GM12878 (cell line): ENCODE measurements around the gene PCDHB6. TPM values are rescaled to one million over a fixed set of nuclear protein-coding genes. Genes with fewer than 3 reads are reported as not detected.

Experiments
- ATAC-seq: fragments of 200-7000 bp; cut with Tn5 transposase; 3 replicates; pipeline ENCODE4 v1.9.1; 2020; ENCODE audit warnings: mild to moderate bottlenecking, moderate library complexity
- BruUV-seq: library from RNA; stranded (reverse); fragments of 400-500 nt; replicated peaks from 2 replicates; lab custom pipeline; 2021; lab: Mats Ljungman, UMichigan
- CTCF ChIA-PET: fragments of 300-600 bp; sonication (Branson Sonifier 250); formaldehyde crosslinking; extraction: SDS; loops from one replicate; lab custom pipeline; 2021; ENCODE audit warnings: inconsistent platforms; lab: Yijun Ruan, JAX
- POLR2A ChIA-PET: fragments of 350-600 bp; formaldehyde crosslinking; extraction: SDS; loops from one replicate; lab custom pipeline; 2021; ENCODE audit warnings: inconsistent platforms; lab: Charles Lee
- RAD21 ChIA-PET: fragments of 300-600 bp; sonication (Branson Sonifier 250); formaldehyde crosslinking; loops from one replicate; lab custom pipeline; 2023; ENCODE audit warnings: antibody characterized with exemption; ENCODE audit not compliant: unreplicated experiment; lab: Charles Lee
- SMC1A ChIA-PET: fragments of 300-600 bp; sonication (Branson Sonifier 250); formaldehyde crosslinking; loops from one replicate; lab custom pipeline; 2023; ENCODE audit not compliant: unreplicated experiment, uncharacterized antibody; lab: Charles Lee
- DNase-seq: peaks from one replicate; pipeline ENCODE4 v3.0.0-alpha.2; 2011; ENCODE audit warnings: low read depth, low spot score
- FAIRE-seq: peaks from 3 replicates; lab custom pipeline; 2011; peaks lifted over from hg19 to GRCh38; lab: Jason Lieb, UNC
- H2AFZ ChIP-seq: 2 replicates; pipeline ENCODE4 v1.6.0; 2011; ENCODE audit warnings: low read depth, low read length, control low read depth; ENCODE audit not compliant: control insufficient read depth
- H3K27ac ChIP-seq: 2 replicates; pipeline ENCODE4 v1.5.1; 2011; ENCODE audit warnings: control low read depth; ENCODE audit not compliant: control insufficient read depth, insufficient read depth
- H3K27me3 ChIP-seq, 2 experiments: replicated peaks in 1 of 2; 2 replicates each; pipeline versions ENCODE4 v1.6.0 to v1.6.1; 2011; ENCODE audit warnings: low read length in 1 of 2; ENCODE audit not compliant: control insufficient read depth in 2 of 2, insufficient read depth in 2 of 2
- H3K36me3 ChIP-seq, 2 experiments: 2 replicates each; pipeline ENCODE4 v1.5.1; 2011; ENCODE audit warnings: low read length in 1 of 2; ENCODE audit not compliant: control insufficient read depth in 2 of 2, insufficient read depth in 2 of 2
- H3K4me1 ChIP-seq: 2 replicates; pipeline ENCODE4 v1.6.1; 2011; ENCODE audit warnings: mild to moderate bottlenecking, low read length, moderate library complexity, mixed read lengths; ENCODE audit not compliant: control insufficient read depth, insufficient read depth
- H3K4me2 ChIP-seq: 2 replicates; pipeline ENCODE4 v1.6.0; 2011; ENCODE audit warnings: control low read depth; ENCODE audit not compliant: control insufficient read depth, insufficient read depth
- H3K4me3 ChIP-seq: fragments of 200-600 bp; sonication (generic); 2 replicates; pipeline ENCODE4 v1.5.1; 2016
- H3K79me2 ChIP-seq: 2 replicates; pipeline ENCODE4 v1.6.0; 2011; ENCODE audit warnings: low read length; ENCODE audit not compliant: control insufficient read depth, insufficient read depth
- H3K9ac ChIP-seq: 2 replicates; pipeline ENCODE4 v1.8.0; 2011; ENCODE audit warnings: low read length, control low read depth, mixed read lengths; ENCODE audit not compliant: control insufficient read depth, insufficient read depth
- H3K9me3 ChIP-seq: replicated peaks from 3 replicates; pipeline ENCODE4 v1.5.1; 2011; ENCODE audit warnings: mild to moderate bottlenecking, low read length; ENCODE audit not compliant: control insufficient read depth, insufficient read depth
- H4K20me1 ChIP-seq: 2 replicates; pipeline ENCODE4 v1.6.0; 2011; ENCODE audit not compliant: control insufficient read depth, insufficient read depth
- BHLHE40 ChIP-seq, 2 experiments: fragments of 450-650 bp in 1 of 2; IDR thresholded peaks; 2 replicates each; pipeline ENCODE4 v1.6.1; 2011 to 2017; ENCODE audit warnings: low read depth in 2 of 2, borderline replicate concordance in 1 of 2, improper control_type of control experiment in 1 of 2, low read length in 1 of 2, mild to moderate bottlenecking in 1 of 2
- CBX5 ChIP-seq: sonication (generic); IDR thresholded peaks from 2 replicates; pipeline ENCODE4 v1.6.1; 2016; ENCODE audit warnings: low read depth, moderate library complexity, mild to moderate bottlenecking, inconsistent platforms
- CTCF ChIP-seq, 3 experiments: IDR thresholded peaks in 2 of 3; conservative IDR thresholded peaks in 1 of 3; 2 replicates each; pipeline ENCODE4 v1.5.1; 2011; ENCODE audit warnings: low read depth in 3 of 3, low read length in 3 of 3, mild to moderate bottlenecking in 3 of 3, control low read depth in 2 of 3, moderate library complexity in 2 of 3, inconsistent platforms in 1 of 3, mixed read lengths in 1 of 3; ENCODE audit not compliant: control insufficient read depth in 2 of 3, insufficient read depth in 1 of 3; ENCODE audit errors: extremely low read depth in 1 of 3
- JUNB ChIP-seq: IDR thresholded peaks from 2 replicates; pipeline ENCODE4 v1.6.1; 2016; ENCODE audit warnings: antibody characterized with exemption, mild to moderate bottlenecking
- MEF2B ChIP-seq: fragments of 450-650 bp; IDR thresholded peaks from 2 replicates; pipeline ENCODE4 v1.6.1; 2018; ENCODE audit warnings: mild to moderate bottlenecking, moderate library complexity; ENCODE audit not compliant: partially characterized antibody, poor library complexity, severe bottlenecking
- RBBP5 ChIP-seq: fragments of 200-600 bp; sonication (generic); conservative IDR thresholded peaks from 2 replicates; pipeline ENCODE4 v1.6.1; 2016
- SKIL ChIP-seq: fragments of 450-650 bp; IDR thresholded peaks from 2 replicates; pipeline ENCODE4 v1.6.1; 2017; ENCODE audit warnings: mild to moderate bottlenecking, low read depth, inconsistent platforms; ENCODE audit not compliant: poor library complexity, severe bottlenecking
- TBL1XR1 ChIP-seq: IDR thresholded peaks from 2 replicates; pipeline ENCODE4 v1.6.1; 2012; ENCODE audit warnings: low read depth, low read length, improper control_type of control experiment
- ZBTB11 ChIP-seq: fragments of 450-650 bp; formaldehyde crosslinking; IDR thresholded peaks from 2 replicates; pipeline ENCODE4 v1.5.0; 2022; ENCODE audit warnings: mild to moderate bottlenecking, missing genetic modification characterization
- ZNF687 ChIP-seq: fragments of 450-650 bp; IDR thresholded peaks from 2 replicates; pipeline ENCODE4 v1.6.1; 2017; ENCODE audit warnings: mild to moderate bottlenecking, moderate library complexity
- WGBS: methylation state at CpG from one replicate; pipeline ENCODE4 v1.1.6; 2016; ENCODE audit warnings: low lambda C conversion rate; ENCODE audit not compliant: insufficient replicate concordance, insufficient coverage; ENCODE audit errors: missing lambda C conversion rate; 5-methylcytosine and 5-hydroxymethylcytosine counted together
- in situ Hi-C: fragments of 300-500 bp; cut with MboI; formaldehyde crosslinking; loops from 9 replicates; pipeline ENCODE4 v1.14.3; 2018; ENCODE audit warnings: mixed read lengths
- intact Hi-C: fragments of 100-400 bp; cut with micrococcal nuclease; formaldehyde crosslinking; loops from one replicate; pipeline ENCODE4 v1.14.2; 2022; ENCODE audit not compliant: unreplicated experiment
- polyA plus RNA-seq, 11 experiments: library from polyadenylated mRNA; depleted of rRNA in 4 of 11; unstranded in 6 of 11; stranded (reverse) in 5 of 11; fragments of >200 nt; fragmentation: Nextera tagmentation in 4 of 11; fragmentation: Illumina TruSeq in 1 of 11; extraction: Ambion mirVana in 4 of 11; extraction: Trizol in 1 of 11; gene quantifications; 1 replicate in 1 of 11; 2 replicates in 10 of 11; pipeline versions ENCODE4 v1.2.1 to v1.2.3, GENCODE V29; 2011 to 2016; ENCODE audit warnings: inconsistent platforms in 2 of 11, missing spikeins in 2 of 11, low read depth in 1 of 11
- total RNA-seq, 4 experiments: library from RNA; depleted of rRNA in 3 of 4; stranded (reverse); fragments of >200 nt in 3 of 4; fragmentation: Illumina TruSeq in 1 of 4; extraction: Trizol in 1 of 4; gene quantifications; 2 replicates each; pipeline versions ENCODE4 v1.2.1 to v1.2.3, GENCODE V29; 2013 to 2021

The PCDHB6 gene
- total and polyA plus RNA-seq, 10 of the 15 experiments (the other 5 are each of a cell fraction or from before 2014, with no cell fraction given), result not detected

GRCh38 chr5:141199359-141200235, 49.7 kb downstream of the PCDHB6 start, which contains the start of gene PCDHB11:
TSS of gene PCDHB11 (plus strand) at chr5:141199627. CDS start at chr5:141199775, 148 bp downstream.
- BruUV-seq, result no TSS peak
- DNase-seq (no peak), FAIRE-seq (no peak), ATAC-seq (no peak)
- Histone ChIP-seq H3K27ac (no peak within 1 kb of the TSS), H2AFZ (no peak within 1 kb of the TSS), H3K9ac (no peak within 1 kb of the TSS), H3K4me3 (no peak within 1 kb of the TSS), H3K9me3 (no peaks in the 10 kb centered on the region), H3K27me3 (no peaks in the 10 kb centered on the region), H3K4me2 (no peak within 1 kb of the TSS), H3K79me2 (no peaks in the 10 kb centered on the region), H3K36me3 (no peaks in the 10 kb centered on the region), H3K4me1 (no peaks in the 10 kb centered on the region), H4K20me1 (no peaks in the 10 kb centered on the region)
- ChIA-PET POLR2A (no interaction called here), RAD21 (no interaction called here), CTCF (no interaction called here), SMC1A (no interaction called here)
- 47% methylated on average over 21 of the region's 21 CpGs for whole genome bisulfite sequencing
- in situ Hi-C loops (loop anchor here (25.0 kb wide), 1 partner anchor 363 kb away; no protein-coding TSS in a partner anchor), intact Hi-C loops (no loop called here)
- no peak for TF ChIP-seq RBBP5
- no peak; a peak in 1 of 6 replicates for TF ChIP-seq CTCF (IDR thresholded peaks at IDR 0.05 in 2 of 3, conservative IDR thresholded peaks at IDR 0.05 in 1 of 3; ENCODE audit: control insufficient read depth in 2 of 3, extremely low read depth in 1 of 3, insufficient read depth in 1 of 3, low read depth in 3 of 3, low read length in 3 of 3)
- no peak for TF ChIP-seq TBL1XR1
- no peak for TF ChIP-seq ZNF687
- no peak for TF ChIP-seq JUNB
- TF ChIP-seq BHLHE40 (IDR thresholded peaks at IDR 0.05; ENCODE audit: borderline replicate concordance in 1 of 2, low read depth in 2 of 2, low read length in 1 of 2), result no peak
- no peak for TF ChIP-seq ZBTB11 (CRISPR knock-in tag)
- TF ChIP-seq MEF2B, result no peak
- TF ChIP-seq SKIL, result no peak
- no peak for TF ChIP-seq CBX5
